Gastroesophageal sphincter (tissue), 3 donors: ENCODE results near the gene RBM17.

Source experiments
- CTCF ChIP-seq, 4 experiments: fragments of 200-600 bp in 2 of 4; fragments of 450-650 bp in 2 of 4; sonication (generic) in 1 of 4; IDR thresholded peaks; one replicate each; pipeline ENCODE4 v1.5.1; 2017 to 2019; ENCODE audit warnings: antibody characterized with exemption in 4 of 4, mild to moderate bottlenecking in 2 of 4, moderate library complexity in 2 of 4
- EP300 ChIP-seq: sonication (generic); formaldehyde crosslinking; IDR thresholded peaks from one replicate; pipeline ENCODE4 v1.6.1; 2017; ENCODE audit warnings: antibody characterized with exemption, mild to moderate bottlenecking
- POLR2A ChIP-seq, 2 donors: fragments of 450-650 bp; IDR thresholded peaks; one replicate each; pipeline ENCODE4 v1.6.1; 2017; ENCODE audit warnings: antibody characterized with exemption in 2 of 2, mild to moderate bottlenecking in 2 of 2, moderate library complexity in 1 of 2

GRCh38 chr10:6047847-6048246 lies 41.0 kb upstream of the RBM17 start:
- TF ChIP-seq CTCF (IDR thresholded peaks at IDR 0.05) (no peak), EP300 (no peak), POLR2A (IDR thresholded peaks at IDR 0.05) (no peak)
